ENCODE results near the gene KRT6B.
"Not testable (repeated sequence)": the region's sequence is repeated elsewhere in the genome, so short reads cannot be mapped to it uniquely, and the experiment has no call there.

Gene KRT6B

DNA sequence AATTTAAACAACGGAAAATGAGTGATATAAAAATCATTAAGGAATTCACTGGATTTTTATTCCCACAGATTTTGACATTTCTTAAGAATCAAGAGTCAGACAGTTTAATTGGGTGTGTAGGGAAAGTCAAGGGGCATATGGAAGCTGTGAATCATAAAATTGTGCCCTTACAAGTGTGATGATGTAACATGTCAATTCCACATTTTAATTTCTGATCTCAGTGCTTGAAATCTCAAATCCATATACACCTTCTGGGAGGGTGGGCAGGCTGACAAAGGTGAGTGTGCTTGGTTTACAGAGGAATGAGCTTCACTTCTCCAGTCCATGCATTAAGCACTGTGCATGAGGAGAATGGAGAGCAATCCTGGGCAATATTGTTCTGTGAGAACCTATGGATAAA lies 42.2 kb upstream of the KRT6B start:
- H3K79me2 ChIP-seq (ENCODE audit: insufficient read depth, low read length), result no peaks in the 10 kb centered on the region
- TF ChIP-seq CTCF (conservative IDR thresholded peaks at IDR 0.05; ENCODE audit: low read length), result no peak
- no peak overlapping the region for H2AFZ ChIP-seq (ENCODE audit: low read length)
- H3F3A ChIP-seq (ENCODE audit: low read depth), result no peaks in the 10 kb centered on the region
- no peaks in the 10 kb centered on the region for H3K4me1 ChIP-seq (ENCODE audit: insufficient read depth, low read length, poor library complexity, severe bottlenecking)
- H3K4me2 ChIP-seq (ENCODE audit: low read depth, low read length, poor library complexity, severe bottlenecking), result no peak overlapping the region
- H3K9ac ChIP-seq (ENCODE audit: low read depth, low read length, poor library complexity, severe bottlenecking), result no peak overlapping the region
- H4K20me1 ChIP-seq (ENCODE audit: insufficient read depth, low read length, poor library complexity, severe bottlenecking), result no peaks in the 10 kb centered on the region
- no peak overlapping the region for H3K4me3 ChIP-seq (ENCODE audit: low read length, poor library complexity, severe bottlenecking)
- H3K9me2 ChIP-seq (replicated peaks; ENCODE audit: low read depth, low read length), result no peaks in the 10 kb centered on the region
- no peaks in the 10 kb centered on the region for H3K36me3 ChIP-seq (ENCODE audit: insufficient read depth, low read length)
- no peaks in the 10 kb centered on the region for H3K27me3 ChIP-seq (ENCODE audit: insufficient read depth, low read length, poor library complexity, severe bottlenecking)
- H3K9me3 ChIP-seq (ENCODE audit: insufficient read depth, low read depth, low read length), result no peaks in the 10 kb centered on the region

GRCh38 chr12:52493172-52493571 lies 41.2 kb upstream of the KRT6B start, which contains the start of gene KRT6A:
KRT6A (minus strand) TSS chr12:52493257; CDS start chr12:52493188, 69 bp downstream.
- no peaks in the 10 kb centered on the region for H3K9me2 ChIP-seq (replicated peaks; ENCODE audit: low read depth, low read length)
- H3K79me2 ChIP-seq (ENCODE audit: insufficient read depth, low read length), result no peaks in the 10 kb centered on the region

GRCh38 chr12:52492405-52492804 lies 40.5 kb upstream of the KRT6B start:
- H3K4me2 ChIP-seq (ENCODE audit: low read depth, low read length, poor library complexity, severe bottlenecking); H3K9ac ChIP-seq (ENCODE audit: low read depth, low read length, poor library complexity, severe bottlenecking); H3K9me3 ChIP-seq (ENCODE audit: insufficient read depth, low read depth, low read length); H3K36me3 ChIP-seq (ENCODE audit: insufficient read depth, low read length); H3K27me3 ChIP-seq (ENCODE audit: insufficient read depth, low read length, poor library complexity, severe bottlenecking); H3K79me2 ChIP-seq (ENCODE audit: insufficient read depth, low read length); H3K9me2 ChIP-seq (replicated peaks; ENCODE audit: low read depth, low read length); H2AFZ ChIP-seq (ENCODE audit: low read length); H4K20me1 ChIP-seq (ENCODE audit: insufficient read depth, low read length, poor library complexity, severe bottlenecking); H3K4me3 ChIP-seq (ENCODE audit: low read length, poor library complexity, severe bottlenecking); H3F3A ChIP-seq (ENCODE audit: low read depth); H3K4me1 ChIP-seq (ENCODE audit: insufficient read depth, low read length, poor library complexity, severe bottlenecking): not testable (repeated sequence)

More at GRCh38 chr12:52493172-52493571, 41.2 kb upstream of the KRT6B start, which contains the start of gene KRT6A:
- no peaks in the 10 kb centered on the region for H3K9me3 ChIP-seq (ENCODE audit: insufficient read depth, low read depth, low read length)
- H3K4me2 ChIP-seq (ENCODE audit: low read depth, low read length, poor library complexity, severe bottlenecking), result no peak within 1 kb of the TSS
- no peaks in the 10 kb centered on the region for H3F3A ChIP-seq (ENCODE audit: low read depth)
- no peaks in the 10 kb centered on the region for H3K36me3 ChIP-seq (ENCODE audit: insufficient read depth, low read length)
- no peak within 1 kb of the TSS for H3K9ac ChIP-seq (ENCODE audit: low read depth, low read length, poor library complexity, severe bottlenecking)
- no peaks in the 10 kb centered on the region for H4K20me1 ChIP-seq (ENCODE audit: insufficient read depth, low read length, poor library complexity, severe bottlenecking)
- no peak within 1 kb of the TSS for H2AFZ ChIP-seq (ENCODE audit: low read length)
- no peaks in the 10 kb centered on the region for H3K27me3 ChIP-seq (ENCODE audit: insufficient read depth, low read length, poor library complexity, severe bottlenecking)
- no peak within 1 kb of the TSS for H3K4me3 ChIP-seq (ENCODE audit: low read length, poor library complexity, severe bottlenecking)
- TF ChIP-seq CTCF (conservative IDR thresholded peaks at IDR 0.05; ENCODE audit: low read length), result no peak
- TF ChIP-seq EZH2phosphoT487 (IDR thresholded peaks at IDR 0.05; ENCODE audit: borderline replicate concordance), result no peak
- no peaks in the 10 kb centered on the region for H3K4me1 ChIP-seq (ENCODE audit: insufficient read depth, low read length, poor library complexity, severe bottlenecking)

GRCh38 chr12:52491495-52491894 lies 39.5 kb upstream of the KRT6B start:
- not testable (repeated sequence) for H3K36me3 ChIP-seq (ENCODE audit: insufficient read depth, low read length); H3K4me2 ChIP-seq (ENCODE audit: low read depth, low read length, poor library complexity, severe bottlenecking); H3K27me3 ChIP-seq (ENCODE audit: insufficient read depth, low read length, poor library complexity, severe bottlenecking); H3K4me1 ChIP-seq (ENCODE audit: insufficient read depth, low read length, poor library complexity, severe bottlenecking); H3K9me3 ChIP-seq (ENCODE audit: insufficient read depth, low read depth, low read length); H4K20me1 ChIP-seq (ENCODE audit: insufficient read depth, low read length, poor library complexity, severe bottlenecking); H2AFZ ChIP-seq (ENCODE audit: low read length); H3K4me3 ChIP-seq (ENCODE audit: low read length, poor library complexity, severe bottlenecking); H3K9ac ChIP-seq (ENCODE audit: low read depth, low read length, poor library complexity, severe bottlenecking); H3K9me2 ChIP-seq (replicated peaks; ENCODE audit: low read depth, low read length); H3K79me2 ChIP-seq (ENCODE audit: insufficient read depth, low read length); H3F3A ChIP-seq (ENCODE audit: low read depth)
